Measurements from ENCODE around the gene THYN1.
"Not testable (repeated sequence)": the region's sequence is repeated elsewhere in the genome, so short reads cannot be mapped to it uniquely, and the experiment has no call there.

The THYN1 gene

DNA sequence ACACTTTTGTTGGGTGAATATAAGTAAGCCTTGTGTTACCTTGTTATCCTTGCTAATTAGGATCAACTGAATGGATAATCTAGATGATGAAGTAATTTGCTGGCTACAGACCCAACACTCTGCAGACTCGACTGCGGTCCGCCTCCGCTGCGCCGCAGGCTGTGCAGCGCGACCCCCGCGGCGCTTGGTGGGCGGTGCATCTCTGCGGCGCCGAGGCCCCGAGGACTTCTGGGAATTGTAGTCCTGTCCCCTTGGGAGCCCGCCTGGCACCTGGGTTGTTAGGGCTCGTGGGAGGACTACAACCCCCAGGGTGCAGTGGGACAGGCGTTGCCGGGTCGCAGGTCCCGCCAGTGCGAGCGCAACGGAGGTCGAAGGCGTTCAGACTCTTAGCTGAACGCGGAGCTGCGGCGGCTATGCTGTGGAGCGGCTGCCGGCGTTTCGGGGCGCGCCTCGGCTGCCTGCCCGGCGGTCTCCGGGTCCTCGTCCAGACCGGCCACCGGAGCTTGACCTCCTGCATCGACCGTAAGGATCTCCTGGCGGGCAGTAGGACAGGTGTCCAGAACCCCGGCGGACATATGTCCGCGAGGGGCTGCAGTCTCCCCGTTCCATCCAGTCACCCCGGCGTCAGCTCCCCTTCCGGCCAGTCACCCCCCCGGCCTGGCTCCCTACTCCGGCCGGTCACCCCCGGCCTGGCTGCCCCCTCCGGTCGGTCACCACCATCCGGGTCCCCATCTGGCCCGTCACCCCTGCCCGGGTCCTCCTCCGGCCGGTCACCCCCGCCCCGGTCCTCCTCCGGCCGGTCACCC lies at the start of gene THYN1, which contains the start of gene ACAD8:
Gene THYN1 (minus strand): TSS at position 165 of the 806 bp plus-strand sequence. CDS start 470 bp downstream, outside the sequence.
Gene ACAD8 (plus strand): TSS at position 381 of the 806 bp plus-strand sequence. CDS start 33 bp downstream, at position 414.
- peak; percentile 96 for DNase-seq

DNA sequence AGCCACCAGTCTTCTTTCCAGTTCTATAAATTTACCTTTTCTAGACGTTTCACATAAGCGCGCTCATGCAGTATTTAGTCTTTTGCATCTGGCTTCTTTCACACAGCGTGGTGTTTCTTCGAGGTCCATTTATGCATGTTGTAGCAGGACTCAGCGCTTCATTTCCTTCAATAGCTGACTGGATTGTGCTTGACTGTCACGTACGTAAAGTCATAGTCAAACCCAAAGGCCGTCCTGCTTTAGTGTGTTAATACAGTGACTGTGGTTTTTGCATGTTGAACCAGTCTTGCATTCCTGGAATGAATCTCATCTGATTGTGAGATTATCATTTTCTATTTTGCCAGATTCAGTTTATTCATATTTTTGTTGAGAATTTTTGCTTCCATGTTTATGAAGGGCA lies 41.5 kb upstream of the THYN1 start:
- DNase-seq = no peak

DNA sequence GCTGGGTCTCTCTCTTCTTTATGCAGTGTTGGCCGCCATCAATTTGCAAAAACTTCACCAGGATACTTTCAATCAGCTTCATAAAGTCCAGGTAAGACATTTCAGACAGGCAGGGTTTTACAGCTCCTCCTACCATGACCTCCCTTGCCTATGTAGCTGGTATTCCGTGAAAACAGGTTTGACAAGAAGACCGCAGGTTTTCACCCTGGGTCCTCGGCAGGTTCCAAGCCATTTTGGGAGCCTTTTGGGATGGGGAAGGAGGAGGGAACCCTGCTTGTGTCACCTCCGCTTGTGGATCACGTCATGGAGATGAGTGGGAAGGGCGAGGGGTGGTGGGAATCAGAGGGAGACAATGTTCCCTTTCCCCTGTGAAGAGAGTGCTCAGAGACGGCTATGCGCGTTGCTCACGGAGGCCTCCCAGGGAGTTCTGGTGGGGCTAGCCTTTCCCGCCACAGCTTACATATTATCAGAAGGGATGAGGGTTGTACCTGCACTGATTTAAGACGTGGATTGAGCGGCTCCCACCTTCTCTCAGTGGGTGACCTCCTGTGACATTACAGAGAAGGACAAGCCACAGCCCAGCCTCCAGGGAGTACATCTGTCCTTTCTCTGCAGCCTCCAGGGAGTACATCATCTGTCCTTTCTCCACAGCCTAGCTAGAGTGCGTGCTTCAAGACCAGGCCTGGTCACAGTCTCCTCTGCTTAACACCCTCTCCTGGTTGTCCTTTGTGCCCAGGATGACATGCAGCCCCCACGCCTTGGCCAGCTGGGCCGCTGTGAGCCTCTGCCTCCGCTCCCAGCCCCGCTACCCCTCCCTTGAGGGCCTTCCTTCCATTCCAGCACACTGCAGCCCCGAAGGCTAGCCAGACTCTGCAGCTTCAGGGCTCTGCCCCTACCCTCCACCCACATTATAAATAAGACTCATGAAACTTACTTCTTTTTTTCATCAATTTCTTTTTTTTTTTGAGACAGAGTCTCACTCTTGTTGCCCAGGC lies 40.3 kb upstream of the THYN1 start:
- DNase-seq = no peak

DNA sequence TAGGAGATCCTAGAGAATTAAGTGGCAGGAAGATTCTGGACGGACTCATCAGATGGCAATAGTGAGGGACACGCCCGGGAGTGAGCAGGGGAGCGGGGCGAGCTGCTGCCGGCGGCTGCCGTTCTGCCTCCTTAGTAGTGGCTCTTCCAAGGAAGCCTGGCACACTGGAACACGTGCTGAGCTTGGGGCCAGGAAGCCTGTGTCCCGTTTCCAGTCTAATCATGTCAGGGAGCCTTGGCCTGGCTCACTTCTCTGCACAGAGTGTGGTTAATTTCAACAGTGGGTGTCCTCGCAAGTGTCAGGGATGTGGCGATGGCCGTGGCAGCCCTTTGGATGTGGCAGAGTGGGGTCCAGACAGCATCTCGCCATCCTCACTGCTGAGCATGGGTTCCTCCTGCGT lies 39.5 kb upstream of the THYN1 start:
- no peak for DNase-seq

DNA sequence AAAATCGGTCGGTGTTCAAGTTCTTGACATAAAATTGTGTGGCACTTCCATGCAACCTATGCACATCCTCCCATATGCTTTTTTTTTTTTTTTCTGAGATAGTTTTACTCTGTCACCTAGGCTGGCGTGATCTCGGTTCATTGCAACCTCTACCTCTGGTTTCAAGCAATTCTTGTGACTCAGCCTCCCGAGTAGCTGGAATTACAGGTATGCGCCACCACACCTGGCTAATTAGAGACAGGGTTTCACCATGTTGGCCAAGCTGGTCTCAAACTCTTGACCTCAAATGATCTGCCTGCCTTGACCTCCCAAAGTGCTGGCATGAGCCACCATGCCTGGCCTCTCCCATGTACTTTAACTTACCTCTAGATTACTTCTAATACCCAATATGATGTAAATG lies 38.0 kb upstream of the THYN1 start:
- no peak for DNase-seq

DNA sequence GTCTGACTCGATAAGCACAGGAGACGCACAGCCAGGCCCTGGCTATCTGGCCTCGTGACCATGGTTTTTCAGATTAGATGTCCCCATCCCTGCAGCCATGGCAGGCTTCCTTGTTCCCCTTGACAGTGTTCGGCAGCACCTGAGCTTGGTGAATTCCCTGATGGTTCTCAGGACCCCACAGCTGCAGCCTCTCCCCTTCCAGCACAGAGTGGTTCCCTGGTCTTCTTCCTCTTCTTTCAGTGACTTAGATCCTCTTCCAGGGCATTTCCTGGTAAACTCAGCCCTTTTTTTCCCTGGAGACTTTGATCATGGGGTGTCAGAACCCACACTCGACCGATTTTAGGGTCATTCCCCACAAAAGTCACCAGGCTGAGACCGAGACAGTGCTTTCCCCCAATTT lies 37.5 kb upstream of the THYN1 start:
- DNase-seq = no peak

DNA sequence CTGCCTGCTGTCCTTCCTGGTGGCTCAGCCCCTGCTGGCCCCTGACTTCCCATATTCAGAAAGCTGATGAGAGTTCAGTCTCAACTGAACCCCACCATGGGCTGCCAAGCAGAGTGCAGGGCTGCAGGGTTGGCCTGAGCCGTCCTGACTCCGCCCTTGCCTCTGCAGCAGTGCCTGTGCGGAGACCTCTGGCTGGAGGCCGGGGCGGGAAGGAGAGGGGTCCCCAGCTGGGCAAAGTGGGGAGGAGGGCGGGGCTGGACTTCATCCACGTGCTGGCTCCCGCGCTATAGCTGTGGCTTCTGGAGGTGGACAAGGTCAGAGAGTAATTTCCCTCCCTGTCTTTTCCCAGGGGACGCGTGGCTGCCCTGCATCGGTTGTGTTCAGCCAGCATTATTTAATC lies 36.6 kb upstream of the THYN1 start:
- DNase-seq = no peak

DNA sequence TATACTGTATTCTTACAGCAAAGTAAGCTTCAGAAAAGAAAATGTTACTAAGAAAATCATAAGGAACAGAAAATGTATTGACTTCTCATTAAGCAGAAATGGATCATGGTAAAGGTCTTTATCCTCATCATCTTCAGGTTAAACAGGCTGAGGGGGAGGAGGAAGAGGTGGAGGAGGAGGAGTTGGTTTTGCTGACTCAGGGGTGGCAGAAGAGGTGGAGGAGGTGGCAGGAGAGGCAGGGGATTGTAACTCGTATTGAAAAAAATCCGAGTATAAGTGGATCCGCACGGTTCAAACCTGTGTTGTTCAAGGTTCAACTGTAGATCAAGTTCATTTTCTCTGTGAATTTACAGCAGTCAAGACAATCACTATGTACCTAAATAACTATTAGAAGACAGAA lies 36.0 kb upstream of the THYN1 start:
- DNase-seq = no peak

DNA sequence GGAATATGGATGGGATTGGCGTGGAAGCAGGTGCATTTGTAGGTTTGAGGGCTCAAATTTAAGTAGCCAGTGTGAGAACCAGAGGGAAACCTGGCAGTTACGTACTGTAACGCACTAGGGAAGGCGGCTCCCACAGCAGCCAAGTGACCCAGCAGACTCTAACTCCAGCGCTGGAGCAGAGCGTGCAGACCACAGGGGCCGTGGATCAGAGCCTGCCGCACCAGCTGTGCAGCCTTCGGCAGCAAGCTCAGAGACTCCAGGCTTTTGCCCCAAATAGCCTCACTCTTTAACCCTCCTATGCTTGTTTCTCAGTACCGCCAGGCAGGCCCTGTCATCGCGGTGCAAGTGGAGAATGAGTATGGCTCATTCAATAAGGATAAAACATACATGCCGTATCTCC lies 35.3 kb upstream of the THYN1 start:
- DNase-seq = no peak

DNA sequence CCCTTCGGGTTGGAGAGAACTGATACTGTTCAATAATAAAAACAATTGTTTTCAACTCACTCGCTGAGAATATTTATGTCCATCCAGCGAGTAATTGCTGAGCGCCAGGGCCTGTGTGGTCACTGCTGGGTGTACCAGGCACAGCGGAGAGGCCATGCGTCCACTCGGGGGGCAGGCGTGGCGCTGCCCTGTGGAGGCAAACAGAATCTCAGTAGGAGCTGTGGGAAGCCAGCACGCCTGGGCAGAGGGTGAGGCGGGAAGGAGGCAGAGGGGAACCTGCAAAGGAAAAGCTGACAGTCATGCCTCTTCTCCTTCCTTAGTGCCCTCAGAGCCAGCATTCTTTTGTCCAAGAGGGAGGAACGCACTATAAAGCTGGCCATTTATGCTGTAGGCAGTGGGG lies 34.4 kb upstream of the THYN1 start:
- no peak for DNase-seq

DNA sequence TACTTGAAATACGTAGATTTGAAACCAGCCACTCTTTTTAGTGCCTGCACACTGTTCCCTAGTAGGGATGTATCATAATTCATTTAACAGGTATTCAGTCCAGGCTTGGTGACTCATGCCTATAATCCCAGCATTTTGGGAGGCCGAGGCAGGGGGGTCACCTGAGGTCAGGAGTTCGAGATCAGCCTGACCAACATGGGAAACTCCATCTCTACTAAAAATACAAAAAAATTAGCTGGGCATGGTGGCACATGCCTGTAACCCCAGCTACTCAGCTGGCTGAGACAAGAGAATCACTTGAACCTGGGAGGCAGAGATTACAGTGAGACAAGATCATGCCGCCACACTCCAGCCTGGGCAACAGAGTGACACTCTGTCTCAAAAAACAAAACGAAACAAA lies 31.2 kb upstream of the THYN1 start:
- DNase-seq = not testable (repeated sequence)

DNA sequence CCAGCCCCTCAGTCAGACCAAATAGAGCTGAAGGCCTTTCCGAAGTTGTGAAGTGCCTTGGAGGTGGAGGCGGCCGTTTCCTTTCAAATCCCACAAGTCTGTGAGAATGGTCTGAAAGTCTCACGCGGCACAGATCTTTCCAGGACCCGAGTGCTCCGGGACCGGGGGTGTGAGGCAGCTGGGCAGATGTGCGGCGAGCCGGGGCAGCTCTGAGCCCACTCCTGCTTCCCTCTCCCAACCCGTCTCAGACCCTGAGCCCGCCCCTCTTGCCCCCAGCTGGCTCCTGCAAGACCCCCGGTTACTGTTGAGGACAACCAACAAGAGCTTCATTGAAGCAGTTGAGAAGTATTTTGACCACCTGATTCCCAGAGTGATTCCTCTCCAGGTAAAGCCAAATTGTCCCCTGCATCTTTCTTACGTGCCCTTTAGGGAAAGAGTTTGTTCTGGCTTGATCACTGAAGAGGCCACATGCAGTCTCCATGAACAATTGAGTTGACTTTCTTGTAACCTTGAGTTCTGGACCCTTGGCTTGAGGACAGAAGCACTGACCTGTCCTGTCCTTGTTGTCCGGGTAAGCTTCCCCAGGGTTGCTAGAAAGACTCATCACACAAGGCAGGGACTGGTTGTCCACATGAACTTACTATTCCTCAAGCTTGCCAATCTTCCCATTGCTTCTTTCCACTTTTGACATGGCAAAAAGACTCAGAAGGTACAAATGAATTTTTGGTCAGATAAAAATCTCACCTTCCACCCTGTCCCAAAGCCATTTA lies 30.5 kb upstream of the THYN1 start:
- no peak for DNase-seq

DNA sequence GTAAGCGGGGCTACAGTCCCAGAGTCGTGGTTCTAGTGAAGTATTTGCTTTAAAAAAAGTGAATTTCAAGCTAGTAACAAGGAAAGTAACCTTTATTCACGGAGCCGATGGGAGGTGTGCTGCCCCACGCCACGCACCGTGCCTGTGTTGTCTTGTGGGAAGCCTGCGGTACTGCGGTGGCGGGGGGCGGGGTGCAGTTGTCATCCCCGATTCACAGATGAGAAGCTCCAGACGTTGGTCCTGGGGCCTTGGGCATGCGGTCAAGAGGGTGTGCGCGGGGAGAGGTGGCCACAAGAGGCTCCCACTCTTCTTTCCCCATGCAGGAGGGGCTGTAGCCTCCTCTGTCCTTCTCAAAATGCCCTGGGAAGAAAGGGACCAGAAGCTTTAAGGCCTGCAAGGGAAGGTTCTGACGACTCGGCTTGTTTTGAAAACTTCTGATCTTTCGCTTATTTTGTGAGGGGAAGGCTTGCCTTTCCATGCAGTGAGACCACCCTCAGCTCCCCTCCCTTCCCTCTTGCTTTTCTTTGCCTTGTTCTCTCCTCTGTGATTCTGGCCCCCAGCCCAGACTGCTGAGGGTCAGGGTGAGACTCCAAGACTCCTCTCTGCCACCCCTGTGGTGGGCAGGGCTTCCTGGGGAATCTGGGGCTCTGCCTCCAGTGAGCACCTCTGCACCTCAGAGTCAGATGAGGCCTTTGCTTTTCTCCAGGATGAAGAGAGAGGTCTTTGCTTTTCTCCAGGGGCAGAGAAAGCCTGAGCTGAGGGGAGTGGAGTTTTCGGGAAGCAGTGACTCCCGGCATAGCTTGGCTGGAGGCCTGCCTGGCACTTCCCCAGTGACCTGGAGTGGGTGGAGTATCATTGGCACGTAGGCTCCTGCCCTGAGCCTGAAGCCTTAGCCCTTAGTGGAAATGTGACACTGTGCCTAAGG lies 29.2 kb upstream of the THYN1 start:
- no peak for DNase-seq

DNA sequence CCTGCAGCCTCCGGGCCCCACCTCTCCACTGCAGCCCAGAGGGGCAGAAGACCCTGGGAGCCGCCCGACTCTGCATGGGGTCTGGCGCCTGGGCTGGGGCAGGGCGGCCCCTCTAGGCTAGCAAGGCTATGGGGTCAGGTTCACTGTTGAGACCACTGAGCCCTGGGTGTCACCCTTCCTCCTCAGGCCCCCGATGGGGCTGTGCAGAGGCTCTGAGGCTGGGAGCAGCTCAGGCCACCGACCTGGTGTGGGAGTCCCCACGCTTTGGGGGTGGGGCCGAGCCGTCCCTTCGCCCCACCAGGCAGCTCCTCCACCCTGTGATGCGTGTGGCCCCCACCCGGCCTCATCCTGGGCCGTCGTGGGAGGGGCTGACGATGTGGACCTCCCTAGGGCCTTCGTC lies 28.5 kb upstream of the THYN1 start:
- not testable (repeated sequence) for DNase-seq

DNA sequence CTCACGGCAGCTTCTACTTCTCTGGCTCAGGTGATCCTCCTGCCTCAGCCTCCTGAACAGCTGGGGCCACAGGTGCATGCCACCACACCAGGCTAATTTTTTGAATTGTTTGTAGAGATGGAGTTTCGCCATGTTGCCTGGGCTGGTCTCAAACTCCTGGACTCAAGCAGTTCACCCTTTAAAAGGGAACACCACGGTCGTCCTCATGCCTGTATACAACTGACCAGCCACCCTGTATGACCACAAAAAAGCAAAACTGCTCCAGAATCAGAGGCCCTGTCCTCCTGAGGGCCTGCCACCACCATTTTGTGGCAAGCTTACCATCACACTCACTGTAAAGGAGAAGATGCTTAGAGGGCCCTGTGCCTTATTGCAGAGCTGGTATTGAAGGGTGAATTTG lies 25.2 kb upstream of the THYN1 start:
- no peak for DNase-seq

DNA sequence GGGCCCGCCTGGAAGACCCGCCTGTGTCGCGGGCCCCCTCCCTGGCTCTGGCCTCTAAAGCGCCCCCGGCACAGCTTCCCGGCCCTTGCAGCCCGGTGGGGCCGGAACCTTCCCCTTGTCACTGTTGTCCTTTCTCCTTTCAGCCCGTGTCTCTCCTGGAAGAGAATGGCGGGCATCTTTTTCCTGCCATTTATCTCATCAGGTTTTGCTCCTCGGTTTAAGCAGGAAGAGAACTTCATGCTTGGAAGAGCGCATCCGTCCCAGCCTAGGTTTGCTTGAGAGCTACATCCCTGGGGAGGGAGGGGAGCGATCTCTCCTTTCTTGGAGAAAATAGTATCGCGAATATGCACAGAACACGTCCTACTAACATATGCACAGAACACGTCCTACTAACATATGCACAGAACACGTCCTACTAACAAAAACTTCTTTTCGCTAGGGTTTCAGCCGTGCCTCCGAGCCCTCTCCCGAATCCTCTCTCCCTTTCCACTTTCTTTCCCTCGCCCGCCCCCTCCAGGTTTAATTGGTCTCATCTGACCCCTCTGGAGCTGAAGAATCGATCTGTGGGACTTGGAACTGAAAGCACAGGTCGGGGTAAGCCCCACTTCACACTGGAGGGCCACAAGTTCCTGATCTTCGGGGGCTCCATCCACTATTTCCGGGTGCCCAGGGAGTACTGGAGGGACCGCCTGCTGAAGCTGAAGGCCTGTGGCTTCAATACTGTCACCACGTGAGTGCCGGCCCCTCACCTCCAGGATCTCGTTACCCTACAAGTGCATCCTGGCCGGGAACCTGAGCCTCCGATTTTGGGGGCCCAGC lies 24.2 kb upstream of the THYN1 start:
- DNase-seq = peak; percentile 43

DNA sequence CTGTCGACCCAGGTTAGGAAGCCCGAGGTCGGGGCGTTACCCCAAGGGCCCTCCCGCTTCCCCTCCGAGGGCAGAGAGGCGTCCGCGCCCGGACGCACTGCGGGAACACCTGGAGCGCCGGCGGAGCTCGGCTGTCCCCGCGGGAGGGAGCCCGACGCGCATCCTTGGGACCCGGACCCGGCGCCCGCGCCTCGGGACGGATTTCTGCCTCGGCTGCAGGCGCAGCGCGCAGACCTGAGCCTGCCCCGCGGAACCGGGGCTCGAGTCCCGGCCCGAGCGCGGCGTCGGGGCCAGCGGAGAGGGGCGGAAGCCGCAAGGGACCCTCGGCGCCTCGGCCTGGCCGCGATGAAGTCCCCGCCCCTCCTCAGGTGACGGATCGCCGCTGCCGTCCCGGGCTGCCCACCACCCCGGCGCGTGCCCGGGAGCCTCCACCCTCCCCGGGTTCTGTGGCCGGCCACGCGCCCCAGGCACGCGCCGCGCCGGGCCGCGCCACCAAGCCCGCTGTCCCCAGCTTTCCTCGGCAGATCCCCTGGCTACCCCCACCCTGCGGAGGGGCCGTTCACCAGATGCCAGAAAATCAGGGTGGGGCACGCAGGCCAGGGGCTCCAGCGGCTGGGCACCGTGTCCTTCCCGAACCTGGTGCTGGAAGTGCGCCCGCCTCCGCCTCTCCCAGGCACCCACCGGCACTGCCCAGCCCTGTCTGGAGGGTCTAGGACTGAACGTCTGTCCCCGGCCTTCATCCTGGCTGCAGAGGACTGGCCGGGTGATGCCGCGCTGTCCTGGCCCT lies 23.4 kb upstream of the THYN1 start:
- DNase-seq = peak; percentile 48

DNA sequence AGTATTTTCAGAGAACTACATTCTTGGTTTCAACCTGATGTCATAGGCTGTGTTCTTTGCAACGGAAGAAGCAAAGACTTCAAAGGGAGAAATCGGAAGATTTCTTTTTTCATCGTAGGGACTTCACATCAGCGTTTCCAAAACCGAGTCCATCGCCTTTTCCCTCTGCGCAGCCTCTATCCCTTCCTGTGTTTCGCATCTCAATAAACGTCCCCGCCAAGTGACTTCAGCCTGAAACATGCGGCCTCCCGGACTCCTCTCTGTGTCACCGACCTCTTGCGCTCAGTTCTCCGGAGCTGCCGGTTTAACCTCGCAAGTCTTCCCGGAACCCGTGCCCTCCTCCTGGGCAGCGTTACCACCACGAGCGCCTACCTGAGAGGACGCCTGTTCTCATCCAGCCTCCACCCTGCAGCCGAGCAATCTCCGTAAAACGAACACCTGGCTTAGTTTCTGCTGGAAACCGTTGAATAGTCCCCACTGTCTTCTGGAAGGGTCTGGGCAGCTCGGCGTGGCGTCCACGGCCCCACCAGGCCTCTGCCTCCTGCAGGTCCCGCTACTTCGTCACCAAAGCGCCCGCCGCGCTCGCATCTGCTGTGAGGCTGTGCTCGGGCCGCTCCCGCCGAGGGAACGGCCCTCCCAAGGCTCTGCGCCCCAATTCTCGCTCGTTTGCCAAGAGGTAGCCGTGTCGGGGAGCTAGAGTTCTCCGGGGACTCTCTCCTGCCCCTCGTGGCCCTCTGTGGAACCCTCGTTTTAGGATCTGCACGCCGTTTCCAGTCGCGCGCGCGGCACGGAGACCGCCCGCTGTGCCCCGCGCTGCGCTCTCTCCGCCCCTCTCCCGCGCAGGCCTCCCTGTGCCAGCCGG lies 22.6 kb upstream of the THYN1 start, which contains the start of gene GLB1L3:
Gene GLB1L3 (plus strand): TSS at position 846 of the 862 bp plus-strand sequence. CDS start 362 bp downstream, outside the sequence.
- DNase-seq = peak; percentile 69

DNA sequence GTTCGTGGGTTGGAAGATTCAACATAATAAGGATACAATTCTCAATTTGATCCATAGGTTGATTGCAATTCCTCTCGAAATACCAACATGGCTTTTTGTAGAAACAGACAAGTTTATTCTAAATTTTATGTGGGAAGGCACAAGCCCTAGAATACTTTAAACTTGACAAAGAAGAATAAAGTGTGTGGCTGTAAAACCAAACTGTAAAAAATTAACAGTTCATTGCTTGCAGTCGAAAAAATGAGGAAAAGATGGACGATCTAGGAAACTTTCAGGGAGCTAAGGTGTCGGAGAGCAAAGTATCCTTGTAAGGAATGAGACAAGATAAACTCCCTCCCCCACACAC lies 22.0 kb upstream of the THYN1 start:
- DNase-seq = no peak
